GM20431 (cell line): ENCODE measurements around the gene CSNK1A1L.
"Not testable (repeated sequence)": the region's sequence is repeated elsewhere in the genome, so short reads cannot be mapped to it uniquely, and the experiment has no call there.

Source experiments
- in situ Hi-C: fragments of 300-500 bp; cut with MseI, MboI; formaldehyde crosslinking; loops from one replicate; pipeline ENCODE4 v1.15.0; 2020; ENCODE audit warnings: low sequenced_read_pairs; ENCODE audit not compliant: unreplicated experiment

The CSNK1A1L gene

GRCh38 chr13:37065890-37066526 is 39.5 kb downstream of the CSNK1A1L start:
- in situ Hi-C loops = no loop called here

DNA sequence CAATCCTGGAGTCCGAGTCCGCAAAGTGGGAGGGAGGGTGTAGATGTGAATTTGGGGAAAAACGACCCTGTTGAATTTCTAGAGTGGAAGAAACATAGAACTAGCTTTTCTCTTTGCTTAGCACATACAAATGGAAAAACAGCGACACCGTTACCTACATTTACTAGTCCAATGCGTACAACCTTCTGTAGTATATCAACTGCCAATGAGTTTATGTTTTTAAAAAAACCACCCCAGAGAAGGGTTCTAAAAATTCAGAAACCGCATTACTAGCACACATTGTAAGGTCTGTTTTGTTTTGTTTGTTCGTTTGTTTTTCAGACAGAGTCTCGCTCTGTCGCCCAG is 45.6 kb downstream of the CSNK1A1L start:
- in situ Hi-C loops = no loop called here

DNA sequence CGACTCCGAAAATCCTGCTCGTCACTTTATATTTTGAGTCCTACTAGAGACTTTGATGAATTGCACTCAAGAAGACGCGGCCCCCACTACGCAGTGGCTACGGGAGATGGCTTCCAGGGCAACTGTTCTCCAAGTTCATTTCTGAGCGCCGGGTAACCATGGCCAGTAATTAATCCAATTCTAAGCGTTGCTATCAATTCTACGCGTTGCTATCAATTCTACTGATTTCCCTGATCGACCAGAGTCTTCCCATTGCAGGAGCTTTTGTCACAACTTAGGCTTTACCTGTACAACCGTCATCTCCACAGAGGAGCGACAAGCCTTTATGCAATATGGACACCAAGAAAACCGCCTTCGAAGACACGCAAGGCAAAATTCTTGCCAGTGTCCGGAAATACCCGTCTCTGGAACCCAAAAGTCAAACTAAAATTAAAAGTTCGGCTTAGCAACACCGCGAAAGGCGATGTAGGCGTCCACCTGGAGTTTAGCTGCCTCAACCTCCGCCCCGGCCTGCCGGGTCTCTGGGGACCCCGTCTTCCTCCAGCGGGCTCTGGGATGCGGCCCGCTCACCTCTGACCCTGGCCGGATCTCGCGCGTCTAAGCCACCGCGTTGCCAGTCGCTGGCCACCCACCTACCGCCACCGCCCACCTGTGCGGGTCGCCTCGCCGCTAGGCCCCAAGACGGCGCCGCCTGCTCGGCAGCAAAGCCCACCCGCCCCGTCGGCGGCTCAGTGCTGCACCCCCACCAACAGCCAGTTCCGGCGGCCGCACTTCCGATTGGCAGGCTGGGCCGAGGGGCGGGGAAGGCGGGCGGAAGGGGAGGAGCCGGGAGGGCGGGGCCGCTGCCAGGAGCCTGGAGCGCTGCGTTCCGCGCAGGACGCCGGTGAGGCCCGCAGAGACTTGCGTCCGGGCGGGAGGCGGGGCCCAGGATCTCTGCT is 46.3 kb downstream of the CSNK1A1L start, which contains the start of gene SUPT20H:
Gene SUPT20H (minus strand): TSS at position 779 of the 938 bp plus-strand sequence. CDS start 8,198 bp downstream, outside the sequence.
- in situ Hi-C loops = no loop called here

DNA sequence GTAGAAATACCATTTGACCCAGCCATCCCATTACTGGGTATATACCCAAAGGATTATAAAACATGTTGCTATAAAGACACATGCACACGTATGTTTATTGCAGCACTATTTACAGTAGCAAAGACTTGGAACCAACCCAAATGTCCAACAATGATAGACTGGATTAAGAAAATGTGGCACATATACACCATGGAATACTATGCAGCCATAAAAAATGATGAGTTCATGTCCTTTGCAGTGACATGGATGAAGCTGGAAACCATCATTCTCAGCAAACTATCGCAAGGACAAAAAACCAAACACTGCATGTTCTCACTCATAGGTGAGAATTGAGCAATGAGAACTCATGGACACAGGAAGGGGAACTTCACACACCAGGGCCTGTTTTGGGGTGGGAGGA is 49.2 kb downstream of the CSNK1A1L start:
- in situ Hi-C loops = not testable (repeated sequence)
